Adrenal gland (tissue), 12 donors: ENCODE measurements around the gene DRG2. TPM values are rescaled to one million over a fixed set of nuclear protein-coding genes. Genes with fewer than 3 reads are reported as not detected.

ENCODE experiments used
- DNase-seq, 7 donors: peaks; one replicate each; pipeline ENCODE4 v3.0.0-alpha.2; 2019 to 2020
- H3K27ac ChIP-seq, 5 donors: fragments of 200-600 bp; sonication (generic) in 4 of 5; 1 replicate in 3 of 5; 2 replicates in 2 of 5; pipeline versions ENCODE4 v1.5.1 to v1.8.0; 2016 to 2020; ENCODE audit warnings: mild to moderate bottlenecking in 1 of 5
- H3K27me3 ChIP-seq: fragments of 200-600 bp; 2 replicates; pipeline ENCODE4 v1.8.0; 2021
- H3K36me3 ChIP-seq, 2 donors: fragments of 200-600 bp; replicated peaks in 1 of 2; 1 replicate in 1 of 2; 2 replicates in 1 of 2; pipeline versions ENCODE4 v1.5.1 to v1.8.0; 2018 to 2022
- H3K4me1 ChIP-seq, 2 donors: fragments of 200-600 bp; replicated peaks in 1 of 2; 1 replicate in 1 of 2; 2 replicates in 1 of 2; pipeline versions ENCODE4 v1.5.1 to v1.8.0; 2018 to 2021
- H3K4me3 ChIP-seq, 4 donors: fragments of 200-600 bp; sonication (generic) in 3 of 4; one replicate each; pipeline ENCODE4 v1.5.1; 2016 to 2018
- H3K9me3 ChIP-seq, 3 donors: fragments of 200-600 bp; sonication (generic) in 1 of 3; replicated peaks in 1 of 3; 1 replicate in 2 of 3; 2 replicates in 1 of 3; pipeline versions ENCODE4 v1.5.1 to v1.8.0; 2016 to 2021
- CTCF ChIP-seq, 6 experiments: fragments of 450-650 bp in 4 of 6; fragments of 200-600 bp in 2 of 6; sonication (generic) in 1 of 6; IDR thresholded peaks; 1 replicate in 5 of 6; 2 replicates in 1 of 6; pipeline versions ENCODE4 v1.5.1 to v1.8.0; 2016 to 2021; ENCODE audit warnings: antibody characterized with exemption in 6 of 6, mild to moderate bottlenecking in 2 of 6, moderate library complexity in 1 of 6
- POLR2A ChIP-seq, 2 donors: fragments of 450-650 bp; IDR thresholded peaks; one replicate each; pipeline ENCODE4 v1.6.1; 2017; ENCODE audit warnings: antibody characterized with exemption in 2 of 2, mild to moderate bottlenecking in 2 of 2, moderate library complexity in 1 of 2
- WGBS, 4 donors: extraction: QIAGEN DNeasy Blood & Tissue Kit in 2 of 4; methylation state at CpG; one replicate each; pipeline versions ENCODE4 v1.1.5 to v1.1.7; 2013 to 2017; 5-methylcytosine and 5-hydroxymethylcytosine counted together
- intact Hi-C, 2 donors: fragments of 100-400 bp; cut with DNase I; formaldehyde crosslinking; loops; one replicate each; pipeline versions ENCODE4 v1.14.1 to v1.15.0; 2022 to 2023
- polyA plus RNA-seq, 3 donors: library from polyadenylated mRNA; stranded (reverse); fragments of 200-250 nt in 2 of 3; fragments of 350-450 nt in 1 of 3; fragmentation: Illumina TruSeq in 1 of 3; extraction: RNeasy Lipid Tissue Mini Kit (QIAGEN cat#74804) in 1 of 3; gene quantifications; one replicate each; pipeline ENCODE4 v1.2.3, GENCODE V29; 2013 to 2014
- total RNA-seq, 9 donors: library from RNA; depleted of rRNA in 4 of 9; stranded (reverse); fragments of >200 nt in 4 of 9; fragments of 120-200 nt in 1 of 9; fragmentation: NEBNext Ultra II Directional in 1 of 9; extraction: Animal tissue kit (Norgen Biotek cat#: 25700) in 1 of 9; gene quantifications; one replicate each; pipeline versions ENCODE4 v1.1.0 to v1.2.4, GENCODE V29; 2013 to 2023
- donor health status: healthy with polysubstance abuse.
- donor health status: Bipolar disorder and iron deficiency.
- donor health status: DM: yes; HTN: yes; CAD: no.
- donor health status: DM: no; HTN: no; CAD: no.
- donor health status: DM: no; HTN: no; CAD: no.
- donor health status: DM: yes; HTN: yes; CAD: no.

The DRG2 gene
- total and polyA plus RNA-seq, 12 donors = 17.1 to 97.1 (median 43.5) TPM

- intact Hi-C loops = loop anchor here in 1 of 2 donors (5.0 kb wide), 1 partner anchor 74 kb away; no protein-coding TSS in a partner anchor
- 66 to 82% (median 76%) methylated on average over 15 to 18 of the region's 18 CpGs for WGBS, 4 donors
- H3K27me3 ChIP-seq = no peaks in the 10 kb centered on the region
- H3K4me3 ChIP-seq = no peak overlapping the region
- no peak overlapping the region for H3K27ac ChIP-seq
- H3K9me3 ChIP-seq = no peaks in the 10 kb centered on the region
- TF ChIP-seq CTCF (IDR thresholded peaks at IDR 0.05) (no peak), POLR2A (IDR thresholded peaks at IDR 0.05) (no peak)
- no peak for DNase-seq
- H3K36me3 ChIP-seq = no peaks in the 10 kb centered on the region
- H3K4me1 ChIP-seq = no peaks in the 10 kb centered on the region
Measured at GRCh38 chr17:18143044-18143936, 55.5 kb downstream of the DRG2 start.

GRCh38 chr17:18144261-18144660 lies 56.5 kb downstream of the DRG2 start:
- Histone ChIP-seq H3K27me3 (no peaks in the 10 kb centered on the region), H3K4me1 (no peaks in the 10 kb centered on the region), H3K4me3 (no peak overlapping the region), H3K36me3 (no peaks in the 10 kb centered on the region), H3K27ac (no peak overlapping the region), H3K9me3 (no peaks in the 10 kb centered on the region)
- 75 to 100% (median 91%) methylated on average over 1 to 4 of the region's 4 CpGs for WGBS, 4 donors
- intact Hi-C loops = loop anchor here in 1 of 2 donors (5.0 kb wide), 1 partner anchor 73 kb away; no protein-coding TSS in a partner anchor
- no peak for DNase-seq
- no peak for TF ChIP-seq POLR2A (IDR thresholded peaks at IDR 0.05)
- TF ChIP-seq CTCF (IDR thresholded peaks at IDR 0.05) = no peak

DNA sequence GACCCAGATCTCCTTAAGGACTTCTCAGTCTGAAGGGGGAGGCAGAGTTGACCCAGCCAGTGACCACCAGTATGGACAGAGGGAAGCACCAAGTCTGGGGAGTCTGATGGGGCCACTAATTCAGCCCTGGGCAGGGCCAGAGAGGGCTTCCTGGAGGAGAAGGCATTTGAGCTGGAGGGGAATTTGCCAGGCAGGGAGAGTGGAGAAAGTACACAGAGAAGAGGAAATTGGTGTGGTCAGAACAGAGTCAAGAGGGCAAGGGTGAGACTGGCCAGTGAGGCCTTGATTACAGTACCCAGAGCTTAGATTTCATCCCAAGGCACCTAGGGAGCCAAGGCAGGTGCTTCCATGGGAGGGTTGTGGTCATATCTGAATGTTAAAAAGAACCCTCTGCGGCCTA lies 57.1 kb downstream of the DRG2 start:
- H3K27ac ChIP-seq = no peak overlapping the region
- WGBS, 4 donors = 80 to 95% (median 89%) methylated on average over 1 of the region's 1 CpG
- intact Hi-C loops = loop anchor here in 1 of 2 donors (5.0 kb wide), 1 partner anchor 72 kb away; no protein-coding TSS in a partner anchor
- TF ChIP-seq CTCF (IDR thresholded peaks at IDR 0.05) (no peak), POLR2A (IDR thresholded peaks at IDR 0.05) (no peak)
- H3K4me1 ChIP-seq = no peaks in the 10 kb centered on the region
- H3K4me3 ChIP-seq = no peak overlapping the region
- H3K36me3 ChIP-seq = no peaks in the 10 kb centered on the region
- no peaks in the 10 kb centered on the region for H3K27me3 ChIP-seq
- no peaks in the 10 kb centered on the region for H3K9me3 ChIP-seq
- no peak for DNase-seq

DNA sequence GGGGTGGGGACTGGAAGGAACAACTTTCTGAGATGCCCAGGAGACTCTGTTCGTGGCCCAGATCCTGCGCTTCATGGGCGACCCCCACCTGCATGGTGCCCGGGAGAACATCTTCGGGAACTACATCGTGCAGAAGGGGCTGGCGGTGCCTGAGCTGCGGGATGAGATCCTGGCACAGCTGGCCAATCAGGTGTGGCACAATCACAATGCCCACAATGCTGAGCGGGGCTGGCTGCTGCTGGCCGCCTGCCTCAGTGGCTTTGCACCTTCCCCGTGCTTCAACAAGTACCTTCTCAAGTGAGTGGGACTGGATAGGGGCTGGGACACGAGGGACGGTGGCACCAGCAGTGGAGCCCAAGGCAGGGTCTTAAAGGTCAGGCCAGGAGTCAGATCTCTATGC lies 58.1 kb downstream of the DRG2 start:
- no peak for DNase-seq
- no peaks in the 10 kb centered on the region for H3K36me3 ChIP-seq
- H3K9me3 ChIP-seq = no peaks in the 10 kb centered on the region
- TF ChIP-seq CTCF (IDR thresholded peaks at IDR 0.05) (no peak), POLR2A (IDR thresholded peaks at IDR 0.05) (no peak)
- no peak overlapping the region for H3K27ac ChIP-seq
- H3K27me3 ChIP-seq = no peaks in the 10 kb centered on the region
- no peaks in the 10 kb centered on the region for H3K4me1 ChIP-seq
- WGBS, 4 donors = 77 to 89% (median 88%) methylated on average over 12 to 13 of the region's 13 CpGs
- no peak overlapping the region for H3K4me3 ChIP-seq
- intact Hi-C loops = no loop called here
